HCT116 (cell line): ENCODE results near the gene MAGEA4. TPM values are rescaled to one million over a fixed set of nuclear protein-coding genes. Genes with fewer than 3 reads are reported as not detected.

ENCODE experiments used
- ATAC-seq: fragments of 200-7000 bp; cut with Tn5 transposase; 2 replicates; pipeline ENCODE4 v1.9.1; 2020; ENCODE audit warnings: mild to moderate bottlenecking, moderate library complexity
- BruUV-seq: library from RNA; stranded (reverse); fragments of 400-500 nt; replicated peaks from 2 replicates; lab custom pipeline; 2021; lab: Mats Ljungman, UMichigan
- CTCF ChIA-PET: fragments of 300-600 bp; sonication (Branson Sonifier 250); formaldehyde crosslinking; loops from one replicate; lab custom pipeline; 2021; ENCODE audit warnings: antibody characterized with exemption; lab: Charles Lee
- POLR2A ChIA-PET: fragments of 300-600, 350-600 bp; sonication (Branson Sonifier 250); formaldehyde crosslinking; loops from one replicate; lab custom pipeline; 2021; ENCODE audit warnings: antibody characterized with exemption; lab: Charles Lee
- RAD21 ChIA-PET, 2 experiments: fragments of 300-600 bp; sonication (Branson Sonifier 250); formaldehyde crosslinking; loops; one replicate each; lab custom pipeline; 2023; ENCODE audit warnings: low total read pairs in 2 of 2; ENCODE audit not compliant: uncharacterized antibody in 2 of 2, unreplicated experiment in 2 of 2, low non-redundant PET in 1 of 2; lab: Charles Lee
- DNase-seq: peaks from one replicate; pipeline ENCODE4 v3.0.0-alpha.2; 2010; ENCODE audit warnings: low read depth, low spot score
- H2AFZ ChIP-seq: fragments of 200-600 bp; shearing (Covaris generic), sonication (generic); 2 replicates; pipeline ENCODE4 v1.6.1; 2017; ENCODE audit warnings: low read depth, mixed run types, mixed read lengths, antibody characterized with exemption, low read length; ENCODE audit not compliant: poor library complexity, severe bottlenecking
- H3K27ac ChIP-seq: 2 replicates; pipeline ENCODE4 v1.5.1; 2012; ENCODE audit warnings: low read depth, low read length
- H3K27me3 ChIP-seq: fragments of 200-600 bp; sonication (generic); 2 replicates; pipeline ENCODE4 v1.6.1; 2016; ENCODE audit warnings: mixed run types, low read length, mixed read lengths; ENCODE audit not compliant: insufficient read depth
- H3K36me3 ChIP-seq, 2 experiments: fragments of 200-500 bp in 1 of 2; fragments of 200-600 bp in 1 of 2; sonication (Bioruptor generic) in 1 of 2; sonication (generic) in 1 of 2; 2 replicates each; pipeline versions ENCODE4 v1.5.1 to v1.6.1; 2014 to 2016; ENCODE audit warnings: low read length in 2 of 2, inconsistent platforms in 1 of 2, mixed read lengths in 1 of 2, mixed run types in 1 of 2; ENCODE audit not compliant: insufficient read depth in 2 of 2, control insufficient read depth in 1 of 2
- H3K4me1 ChIP-seq, 2 experiments: fragments of 200-600 bp in 1 of 2; sonication (generic) in 1 of 2; 2 replicates each; pipeline versions ENCODE4 v1.5.1 to v1.6.1; 2012 to 2017; ENCODE audit warnings: low read length in 2 of 2, inconsistent platforms in 1 of 2, mild to moderate bottlenecking in 1 of 2, mixed read lengths in 1 of 2, mixed run types in 1 of 2, moderate library complexity in 1 of 2; ENCODE audit not compliant: insufficient read depth in 2 of 2, control insufficient read depth in 1 of 2
- H3K4me2 ChIP-seq: fragments of 200-600 bp; sonication (generic); 2 replicates; pipeline ENCODE4 v1.6.1; 2017; ENCODE audit warnings: mixed run types, low read length, mixed read lengths
- H3K4me3 ChIP-seq, 2 experiments: fragments of 200-600 bp in 1 of 2; sonication (generic) in 1 of 2; replicated peaks in 1 of 2; 2 replicates each; pipeline ENCODE4 v1.5.1; 2011 to 2016; ENCODE audit warnings: low read length in 2 of 2, control low read depth in 1 of 2, low read depth in 1 of 2, mild to moderate bottlenecking in 1 of 2, mixed read lengths in 1 of 2, mixed run types in 1 of 2
- H3K79me2 ChIP-seq: fragments of 200-600 bp; sonication (generic); 2 replicates; pipeline ENCODE4 v1.6.1; 2017; ENCODE audit warnings: mild to moderate bottlenecking, mixed run types, low read length, moderate library complexity, mixed read lengths; ENCODE audit not compliant: insufficient read depth
- H3K9ac ChIP-seq: fragments of 200-600 bp; sonication (generic); 2 replicates; pipeline ENCODE4 v1.6.1; 2016; ENCODE audit warnings: low read length, mixed read lengths
- H3K9me2 ChIP-seq: fragments of 200-600 bp; sonication (generic), shearing (Covaris generic); 2 replicates; pipeline ENCODE4 v1.6.1; 2017; ENCODE audit warnings: mixed run types, mild to moderate bottlenecking, moderate library complexity; ENCODE audit not compliant: insufficient read depth
- H3K9me3 ChIP-seq, 2 experiments: fragments of 200-500 bp in 1 of 2; fragments of 200-600 bp in 1 of 2; sonication (Bioruptor generic) in 1 of 2; sonication (generic) in 1 of 2; 2 replicates each; pipeline ENCODE4 v1.6.1; 2014 to 2017; ENCODE audit warnings: low read length in 2 of 2, mixed read lengths in 2 of 2, inconsistent platforms in 1 of 2, low read depth in 1 of 2, mild to moderate bottlenecking in 1 of 2, mixed run types in 1 of 2, moderate library complexity in 1 of 2; ENCODE audit not compliant: control insufficient read depth in 1 of 2, insufficient read depth in 1 of 2
- H4K20me1 ChIP-seq: fragments of 200-600 bp; sonication (generic), shearing (Covaris generic); 2 replicates; pipeline ENCODE4 v1.6.1; 2017; ENCODE audit warnings: mixed run types, mild to moderate bottlenecking, moderate library complexity; ENCODE audit not compliant: insufficient read depth
- EGR1 ChIP-seq: IDR thresholded peaks from 2 replicates; pipeline ENCODE4 v1.6.1; 2012; ENCODE audit warnings: low read depth
- ELF1 ChIP-seq: IDR thresholded peaks from 2 replicates; pipeline ENCODE4 v1.6.1; 2012; ENCODE audit warnings: low read depth, borderline replicate concordance
- EZH2 ChIP-seq: fragments of 200-600 bp; sonication (generic); IDR thresholded peaks from 2 replicates; pipeline ENCODE4 v1.6.1; 2017; ENCODE audit warnings: antibody characterized with exemption, mixed run types
- EZH2phosphoT487 ChIP-seq: fragments of 200-600 bp; IDR thresholded peaks from 2 replicates; pipeline ENCODE4 v1.6.1; 2018; ENCODE audit warnings: antibody characterized with exemption, borderline replicate concordance
- FOSL1 ChIP-seq: IDR thresholded peaks from 2 replicates; pipeline ENCODE4 v1.6.1; 2012; ENCODE audit warnings: low read depth
- MAX ChIP-seq: IDR thresholded peaks from 2 replicates; pipeline ENCODE4 v1.6.1; 2012
- POLR2AphosphoS5 ChIP-seq: IDR thresholded peaks from 2 replicates; pipeline ENCODE4 v1.6.1; 2011; ENCODE audit warnings: mild to moderate bottlenecking, low read depth, low read length, moderate library complexity
- RAD21 ChIP-seq: IDR thresholded peaks from 2 replicates; pipeline ENCODE4 v1.6.1; 2012; ENCODE audit warnings: low read depth, mild to moderate bottlenecking
- SP1 ChIP-seq: IDR thresholded peaks from 2 replicates; pipeline ENCODE4 v1.6.1; 2012; ENCODE audit warnings: low read depth
- SRF ChIP-seq: IDR thresholded peaks from 2 replicates; pipeline ENCODE4 v1.6.1; 2012; ENCODE audit warnings: low read depth
- TCF7L2 ChIP-seq: IDR thresholded peaks from 2 replicates; pipeline ENCODE4 v1.7.0; 2011; ENCODE audit warnings: borderline replicate concordance, inconsistent platforms; ENCODE audit not compliant: insufficient read depth, insufficient read length; ENCODE audit errors: extremely low read depth
- ZFX ChIP-seq: fragments of 450-650 bp; IDR thresholded peaks from 2 replicates; pipeline ENCODE4 v1.6.1; 2017
- ZNF274 ChIP-seq: fragments of 200-500 bp; sonication (Bioruptor generic); IDR thresholded peaks from 2 replicates; pipeline ENCODE4 v1.6.1; 2014; ENCODE audit warnings: mild to moderate bottlenecking, low read depth, low read length, inconsistent platforms
- intact Hi-C: fragments of 100-400 bp; cut with micrococcal nuclease; formaldehyde crosslinking; loops from 2 replicates; pipeline ENCODE4 v1.10.0; 2022
- total RNA-seq: library from RNA; stranded (reverse); gene quantifications from one replicate; pipeline ENCODE4 v1.2.1, GENCODE V29; 2021; ENCODE audit not compliant: unreplicated experiment

MAGEA4 gene
- total RNA-seq, 1 experiment from 2014 or later = not detected

- H2AFZ ChIP-seq = no peak overlapping the region
- no peak overlapping the region for H3K9ac ChIP-seq
- H3K4me1 ChIP-seq = peaks cover 0 to 21% of the 10 kb centered on the region in 2 experiments; a peak in 2 of 4 replicates
- ChIA-PET POLR2A (no interaction called here), CTCF (no interaction called here), RAD21 (no interaction called here)
- H3K4me3 ChIP-seq = no peak overlapping the region
- no peak for DNase-seq
- H3K4me2 ChIP-seq = no peak overlapping the region
- H3K79me2 ChIP-seq = no peaks in the 10 kb centered on the region
- H3K27ac ChIP-seq = no peak overlapping the region
- intact Hi-C loops = no loop called here
- no peak for TF ChIP-seq TCF7L2
- TF ChIP-seq ZNF274 = no peak
- no peak for TF ChIP-seq EZH2phosphoT487
- TF ChIP-seq RAD21 = no peak
- TF ChIP-seq SP1 = no peak
- no peak for TF ChIP-seq ELF1
- no peak for TF ChIP-seq POLR2AphosphoS5
- TF ChIP-seq MAX = no peak
- no peak for TF ChIP-seq EGR1
- no peak for TF ChIP-seq FOSL1
- TF ChIP-seq SRF = no peak
- no peak for TF ChIP-seq ZFX
- no peak for TF ChIP-seq EZH2
- H3K36me3 ChIP-seq = no peaks in the 10 kb centered on the region
- BruUV-seq = no TSS peak
- ATAC-seq = no peak
- no peaks in the 10 kb centered on the region for H4K20me1 ChIP-seq
- H3K9me2 ChIP-seq = no peaks in the 10 kb centered on the region
- H3K9me3 ChIP-seq = no peaks in the 10 kb centered on the region
- H3K27me3 ChIP-seq = no peaks in the 10 kb centered on the region; the same call in 1 of the 2 replicates
Measured at GRCh38 chrX:151873096-151873495, 39.6 kb upstream of the MAGEA4 start.
